ENCODE data around the gene IGFBP5.

IGFBP5 gene

GRCh38 chr2:216696751-216697560, 1.6 kb upstream of the IGFBP5 start:
- no peak overlapping the region for H3K4me3 ChIP-seq (ENCODE audit: low read depth, low read length)
- H3K9ac ChIP-seq (ENCODE audit: low read depth, low read length) = no peak overlapping the region
- H3K9me3 ChIP-seq (ENCODE audit: control insufficient read depth, insufficient read depth, low read length) = no peaks in the 10 kb centered on the region
- H3K36me3 ChIP-seq (ENCODE audit: control insufficient read depth, insufficient read depth, low read length) = no peaks in the 10 kb centered on the region
- peaks cover 18% of the 10 kb centered on the region for H3K4me1 ChIP-seq (ENCODE audit: control insufficient read depth, insufficient read depth, low read length)
- no peak overlapping the region for H3K27ac ChIP-seq (ENCODE audit: low read depth, low read length)
- peaks cover 40% of the 10 kb centered on the region for H3K27me3 ChIP-seq (ENCODE audit: control insufficient read depth, insufficient read depth, low read length)

DNA sequence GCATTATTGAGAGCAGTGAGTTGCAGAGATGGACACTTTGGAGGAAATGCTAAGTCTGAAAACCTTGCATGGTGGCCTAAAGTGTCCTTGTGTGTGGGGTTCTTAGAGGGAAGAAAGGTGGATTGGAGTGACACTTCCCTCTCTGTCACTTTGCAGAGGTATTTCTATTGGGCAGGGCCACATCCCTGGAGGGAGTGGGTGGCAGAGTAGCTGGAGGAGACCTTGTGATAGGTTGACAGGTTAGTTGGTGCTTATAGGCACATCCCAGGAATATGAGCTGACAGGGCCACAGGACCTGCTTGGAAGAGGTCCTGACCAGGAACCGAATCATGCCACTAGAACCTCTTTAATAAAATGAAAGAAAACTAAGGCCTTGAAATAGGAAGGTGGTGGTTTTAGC, 972 bp upstream of the IGFBP5 start:
- Histone ChIP-seq H3K27ac (ENCODE audit: low read depth, low read length) (no peak overlapping the region), H3K4me1 (ENCODE audit: control insufficient read depth, insufficient read depth, low read length) (peaks cover 20% of the 10 kb centered on the region), H3K36me3 (ENCODE audit: control insufficient read depth, insufficient read depth, low read length) (no peaks in the 10 kb centered on the region), H3K9ac (ENCODE audit: low read depth, low read length) (no peak overlapping the region), H3K27me3 (ENCODE audit: control insufficient read depth, insufficient read depth, low read length) (peaks cover 43% of the 10 kb centered on the region), H3K4me3 (ENCODE audit: low read depth, low read length) (no peak overlapping the region), H3K9me3 (ENCODE audit: control insufficient read depth, insufficient read depth, low read length) (no peaks in the 10 kb centered on the region)

GRCh38 chr2:216694826-216695217, 527 bp downstream of the IGFBP5 start:
- H3K4me1 ChIP-seq (ENCODE audit: control insufficient read depth, insufficient read depth, low read length) = peaks cover 31% of the 10 kb centered on the region
- H3K9me3 ChIP-seq (ENCODE audit: control insufficient read depth, insufficient read depth, low read length) = no peaks in the 10 kb centered on the region
- peak overlapping the region; percentile 70 for H3K4me3 ChIP-seq (ENCODE audit: low read depth, low read length)
- peaks cover 54% of the 10 kb centered on the region for H3K27me3 ChIP-seq (ENCODE audit: control insufficient read depth, insufficient read depth, low read length)
- no peaks in the 10 kb centered on the region for H3K36me3 ChIP-seq (ENCODE audit: control insufficient read depth, insufficient read depth, low read length)
- H3K27ac ChIP-seq (ENCODE audit: low read depth, low read length) = no peak overlapping the region
- H3K9ac ChIP-seq (ENCODE audit: low read depth, low read length) = no peak overlapping the region

DNA sequence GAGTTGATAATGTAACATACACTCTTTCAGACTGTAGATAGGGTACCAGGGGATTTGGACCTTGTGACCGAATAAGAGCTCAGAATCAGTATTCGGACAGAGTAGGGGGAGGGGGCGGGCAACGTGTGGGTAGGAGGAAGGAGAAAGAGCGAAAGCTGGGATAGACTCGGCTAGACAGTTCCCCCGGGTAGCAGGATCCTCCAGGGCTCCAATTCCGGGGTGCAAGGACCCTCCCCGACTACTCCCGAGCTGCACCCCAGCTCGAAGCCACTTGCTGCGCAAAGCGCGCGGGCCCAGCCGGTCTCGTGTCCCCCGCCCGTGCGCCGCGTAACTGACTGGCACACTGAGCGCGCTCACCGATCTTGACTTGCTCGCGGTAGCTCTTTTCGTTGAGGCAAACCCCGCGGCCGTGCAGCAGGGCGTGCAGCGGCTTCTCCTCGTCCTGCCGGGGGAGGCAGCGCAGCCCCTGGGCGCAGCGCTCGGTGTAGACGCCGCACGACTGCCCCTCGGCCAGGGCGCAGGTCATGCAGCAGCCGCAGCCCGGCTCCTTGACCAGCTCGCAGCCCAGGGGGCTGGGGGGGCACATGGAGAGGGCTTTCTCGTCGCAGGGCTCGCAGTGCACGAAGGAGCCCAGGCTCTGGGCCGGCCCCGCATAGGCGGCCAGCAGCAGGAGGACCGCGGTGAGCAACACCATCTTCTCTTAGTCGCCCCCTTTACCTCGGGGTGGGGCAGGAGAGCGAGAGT, 1.1 kb downstream of the IGFBP5 start:
- peak overlapping the region; percentile 70 for H3K4me3 ChIP-seq (ENCODE audit: low read depth, low read length)
- H3K36me3 ChIP-seq (ENCODE audit: control insufficient read depth, insufficient read depth, low read length) = no peaks in the 10 kb centered on the region
- peaks cover 31% of the 10 kb centered on the region for H3K4me1 ChIP-seq (ENCODE audit: control insufficient read depth, insufficient read depth, low read length)
- no peak overlapping the region; the same call in 1 of the 2 replicates for H3K9ac ChIP-seq (ENCODE audit: low read depth, low read length)
- peaks cover 60% of the 10 kb centered on the region for H3K27me3 ChIP-seq (ENCODE audit: control insufficient read depth, insufficient read depth, low read length)
- no peak overlapping the region for H3K27ac ChIP-seq (ENCODE audit: low read depth, low read length)
- H3K9me3 ChIP-seq (ENCODE audit: control insufficient read depth, insufficient read depth, low read length) = no peaks in the 10 kb centered on the region

GRCh38 chr2:216693414-216694080, 1.8 kb downstream of the IGFBP5 start:
- Histone ChIP-seq H3K36me3 (ENCODE audit: control insufficient read depth, insufficient read depth, low read length) (no peaks in the 10 kb centered on the region), H3K27ac (ENCODE audit: low read depth, low read length) (no peak overlapping the region), H3K9me3 (ENCODE audit: control insufficient read depth, insufficient read depth, low read length) (no peaks in the 10 kb centered on the region), H3K9ac (ENCODE audit: low read depth, low read length) (no peak overlapping the region), H3K27me3 (ENCODE audit: control insufficient read depth, insufficient read depth, low read length) (peaks cover 63% of the 10 kb centered on the region), H3K4me3 (ENCODE audit: low read depth, low read length) (peak overlapping the region; percentile 76), H3K4me1 (ENCODE audit: control insufficient read depth, insufficient read depth, low read length) (peaks cover 31% of the 10 kb centered on the region)

DNA sequence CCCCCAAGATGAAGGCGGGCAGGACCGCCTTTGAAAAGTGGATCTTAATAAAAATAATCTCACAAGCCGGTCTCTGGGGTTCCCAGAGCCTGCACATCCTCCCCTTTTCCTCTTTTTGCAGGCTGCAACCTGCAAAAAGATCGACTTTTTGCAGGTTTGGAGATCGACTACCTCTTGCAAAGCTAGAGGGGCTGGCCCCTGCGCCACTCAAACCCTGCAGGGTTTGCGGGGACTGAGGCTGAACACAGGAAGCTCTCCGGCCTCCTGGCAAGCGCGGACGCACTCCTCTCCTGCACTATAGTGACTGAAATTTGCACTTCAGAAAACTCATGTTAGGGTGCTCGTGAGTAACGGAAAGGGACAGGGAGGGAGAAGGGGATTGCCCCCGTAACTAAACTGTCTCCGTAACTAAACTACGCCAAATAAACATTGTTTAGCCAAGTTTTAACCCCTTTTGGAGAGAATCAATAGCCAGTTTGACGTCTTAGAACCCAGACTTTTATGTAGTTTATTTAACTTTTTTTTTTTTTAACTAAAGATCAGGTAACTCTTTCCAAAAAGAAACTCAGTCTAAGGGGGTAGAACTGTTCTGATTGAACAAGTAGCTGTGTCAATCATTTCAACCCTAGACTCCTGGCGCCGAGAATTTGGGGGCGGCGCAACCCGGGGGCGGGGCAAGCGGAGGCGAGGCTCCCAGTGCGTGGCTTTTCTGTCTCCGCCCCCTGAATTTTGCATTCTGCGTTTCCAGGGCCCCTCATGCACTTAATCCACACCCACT, 2.5 kb downstream of the IGFBP5 start:
- peaks cover 33% of the 10 kb centered on the region for H3K4me1 ChIP-seq (ENCODE audit: control insufficient read depth, insufficient read depth, low read length)
- no peak overlapping the region for H3K9ac ChIP-seq (ENCODE audit: low read depth, low read length)
- peak overlapping the region; percentile 34 for H3K27ac ChIP-seq (ENCODE audit: low read depth, low read length)
- H3K9me3 ChIP-seq (ENCODE audit: control insufficient read depth, insufficient read depth, low read length) = no peaks in the 10 kb centered on the region
- peak overlapping the region; percentile 76 for H3K4me3 ChIP-seq (ENCODE audit: low read depth, low read length)
- H3K36me3 ChIP-seq (ENCODE audit: control insufficient read depth, insufficient read depth, low read length) = no peaks in the 10 kb centered on the region
- peaks cover 63% of the 10 kb centered on the region for H3K27me3 ChIP-seq (ENCODE audit: control insufficient read depth, insufficient read depth, low read length)

DNA sequence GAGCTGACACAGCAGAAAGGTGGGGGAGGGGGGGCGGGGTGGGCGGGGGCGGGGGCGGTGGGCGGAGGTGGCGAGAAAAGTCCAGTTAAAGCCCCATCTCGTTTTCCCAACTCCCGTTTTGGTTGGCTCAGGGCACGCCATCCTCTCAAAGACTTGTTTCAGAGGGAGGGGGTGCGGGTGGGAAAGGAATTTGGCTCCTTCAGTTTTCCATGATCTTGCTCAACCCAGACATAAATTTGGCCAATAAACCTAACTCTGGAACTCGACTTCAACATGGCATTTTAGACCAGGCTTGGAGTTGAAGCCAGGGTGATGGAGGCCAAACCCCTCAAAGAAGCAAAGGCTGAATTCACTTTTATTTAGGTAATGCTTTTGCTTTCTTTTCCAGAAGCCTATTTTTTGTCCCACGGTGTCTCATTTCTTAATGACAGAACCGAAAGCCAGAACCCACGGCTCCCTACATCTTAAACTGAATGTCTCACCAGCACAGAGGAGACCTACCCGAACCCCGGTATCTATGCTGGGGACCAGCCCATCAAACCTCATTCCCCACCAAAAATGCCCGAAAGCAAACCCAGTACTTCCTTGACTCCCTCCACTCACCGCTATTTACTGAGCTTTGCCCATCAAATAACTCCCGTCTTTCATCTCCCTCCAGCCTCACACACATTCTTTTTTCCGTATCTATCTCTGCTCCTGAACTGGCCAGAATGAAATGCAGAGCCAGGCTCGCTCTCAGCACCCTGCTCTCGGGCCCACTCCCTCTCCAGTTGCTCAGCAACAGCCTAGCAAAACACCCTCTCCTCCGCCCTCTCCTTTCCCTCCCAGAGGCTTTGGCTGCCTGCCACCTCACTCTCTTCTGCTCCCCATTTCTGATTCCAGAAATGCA, 4.3 kb downstream of the IGFBP5 start:
- H3K9me3 ChIP-seq (ENCODE audit: control insufficient read depth, insufficient read depth, low read length) = no peaks in the 10 kb centered on the region
- no peak overlapping the region for H3K27ac ChIP-seq (ENCODE audit: low read depth, low read length)
- H3K4me1 ChIP-seq (ENCODE audit: control insufficient read depth, insufficient read depth, low read length) = peaks cover 23% of the 10 kb centered on the region
- peaks cover 55% of the 10 kb centered on the region for H3K27me3 ChIP-seq (ENCODE audit: control insufficient read depth, insufficient read depth, low read length)
- H3K9ac ChIP-seq (ENCODE audit: low read depth, low read length) = no peak overlapping the region
- peak overlapping the region; percentile 76 for H3K4me3 ChIP-seq (ENCODE audit: low read depth, low read length)
- H3K36me3 ChIP-seq (ENCODE audit: control insufficient read depth, insufficient read depth, low read length) = no peaks in the 10 kb centered on the region

DNA sequence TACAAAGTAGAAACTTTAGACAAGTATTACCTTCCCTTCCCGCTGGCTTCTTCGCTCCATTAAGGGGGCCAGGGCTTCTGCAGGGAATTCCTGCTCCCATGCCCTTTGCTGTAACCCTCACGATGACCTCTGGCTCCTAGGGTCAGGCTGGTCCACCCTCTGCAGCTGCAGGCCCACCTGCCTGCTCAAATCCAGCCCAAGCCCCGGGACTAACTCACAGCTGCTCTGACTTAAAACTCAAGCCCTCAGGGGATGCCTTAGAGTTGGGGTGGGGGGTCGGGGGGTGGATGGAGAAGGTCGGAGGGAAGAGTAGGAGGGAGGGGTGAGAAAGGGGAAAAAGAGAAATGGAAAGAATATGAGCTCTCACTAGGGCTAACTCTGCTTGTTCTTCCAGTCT, 4.9 kb downstream of the IGFBP5 start:
- Histone ChIP-seq H3K4me1 (ENCODE audit: control insufficient read depth, insufficient read depth, low read length) (peaks cover 18% of the 10 kb centered on the region), H3K27me3 (ENCODE audit: control insufficient read depth, insufficient read depth, low read length) (peaks cover 49% of the 10 kb centered on the region), H3K36me3 (ENCODE audit: control insufficient read depth, insufficient read depth, low read length) (no peaks in the 10 kb centered on the region), H3K9me3 (ENCODE audit: control insufficient read depth, insufficient read depth, low read length) (no peaks in the 10 kb centered on the region), H3K9ac (ENCODE audit: low read depth, low read length) (no peak overlapping the region), H3K27ac (ENCODE audit: low read depth, low read length) (no peak overlapping the region), H3K4me3 (ENCODE audit: low read depth, low read length) (no peak overlapping the region)

GRCh38 chr2:216689397-216689796, 6.0 kb downstream of the IGFBP5 start:
- no peaks in the 10 kb centered on the region for H3K9me3 ChIP-seq (ENCODE audit: control insufficient read depth, insufficient read depth, low read length)
- no peak overlapping the region for H3K4me3 ChIP-seq (ENCODE audit: low read depth, low read length)
- peaks cover 38% of the 10 kb centered on the region for H3K27me3 ChIP-seq (ENCODE audit: control insufficient read depth, insufficient read depth, low read length)
- H3K4me1 ChIP-seq (ENCODE audit: control insufficient read depth, insufficient read depth, low read length) = peaks cover 18% of the 10 kb centered on the region
- no peak overlapping the region for H3K9ac ChIP-seq (ENCODE audit: low read depth, low read length)
- no peaks in the 10 kb centered on the region for H3K36me3 ChIP-seq (ENCODE audit: control insufficient read depth, insufficient read depth, low read length)
- H3K27ac ChIP-seq (ENCODE audit: low read depth, low read length) = no peak overlapping the region
